ENCODE results near the gene MAP2K6. TPM values are rescaled to one million over a fixed set of nuclear protein-coding genes. Genes with fewer than 3 reads are reported as not detected.

MAP2K6 gene
- total RNA-seq, 1 experiment from 2014 or later = 43.0 TPM

DNA sequence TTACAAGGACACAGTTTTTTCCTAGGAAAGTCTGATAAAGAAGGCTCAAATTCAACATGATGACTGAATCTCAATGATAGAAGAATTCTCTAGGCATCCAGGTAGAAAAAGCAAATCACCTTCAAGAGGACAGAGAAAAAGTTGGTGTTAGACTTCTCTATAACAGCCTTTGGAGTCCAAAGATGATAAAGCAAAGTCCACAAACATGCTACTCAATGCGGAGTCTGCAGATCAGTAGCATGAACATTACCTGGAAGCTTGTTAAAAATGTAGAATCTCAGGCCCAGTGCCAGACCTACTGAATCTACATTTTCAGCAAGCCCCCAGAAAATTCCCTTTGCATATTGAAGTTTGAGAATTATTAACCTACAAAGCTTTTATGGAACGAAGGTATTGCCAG, 41.4 kb upstream of the MAP2K6 start:
- no peak overlapping the region for H3K27ac Mint-ChIP-seq
- CTCF ChIA-PET = interaction anchor here (0.5 kb wide), 1 partner anchor 49 kb away, joined by 3 read pairs; no protein-coding TSS in a partner anchor

More for the DNA sequence above, 41.4 kb upstream of the MAP2K6 start:
- Mint-ChIP-seq H3K36me3 (no peaks in the 10 kb centered on the region), H3K4me3 (no peak overlapping the region), H3K9me3 (no peaks in the 10 kb centered on the region; the same call in 1 of the 2 replicates), H3K27me3 (ENCODE audit: low read depth) (no peaks in the 10 kb centered on the region), H3K4me1 (peaks cover 20% of the 10 kb centered on the region)
- ATAC-seq (no peak), DNase-seq (ENCODE audit: low spot score) (no peak)
- POLR2A ChIA-PET = no interaction called here
- no peak for TF ChIP-seq TEAD4 (CRISPR knock-in tag; IDR thresholded peaks at IDR 0.05)
- no peak for TF ChIP-seq IRF2 (CRISPR knock-in tag; IDR thresholded peaks at IDR 0.05; ENCODE audit: borderline replicate concordance, low read depth)
- TF ChIP-seq, protein P1, sequence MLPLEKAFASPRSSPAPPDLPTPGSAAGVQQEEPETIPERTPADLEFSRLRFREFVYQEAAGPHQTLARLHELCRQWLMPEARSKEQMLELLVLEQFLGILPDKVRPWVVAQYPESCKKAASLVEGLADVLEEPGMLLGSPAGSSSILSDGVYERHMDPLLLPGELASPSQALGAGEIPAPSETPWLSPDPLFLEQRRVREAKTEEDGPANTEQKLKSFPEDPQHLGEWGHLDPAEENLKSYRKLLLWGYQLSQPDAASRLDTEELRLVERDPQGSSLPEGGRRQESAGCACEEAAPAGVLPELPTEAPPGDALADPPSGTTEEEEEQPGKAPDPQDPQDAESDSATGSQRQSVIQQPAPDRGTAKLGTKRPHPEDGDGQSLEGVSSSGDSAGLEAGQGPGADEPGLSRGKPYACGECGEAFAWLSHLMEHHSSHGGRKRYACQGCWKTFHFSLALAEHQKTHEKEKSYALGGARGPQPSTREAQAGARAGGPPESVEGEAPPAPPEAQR (CRISPR knock-in tag; IDR thresholded peaks at IDR 0.05) = no peak
- TF ChIP-seq ZNF671 (CRISPR knock-in tag; IDR thresholded peaks at IDR 0.05) = no peak
- TF ChIP-seq TP53 (CRISPR knock-in tag; IDR thresholded peaks at IDR 0.05) = no peak
- no peak for TF ChIP-seq JAZF1 (CRISPR knock-in tag; IDR thresholded peaks at IDR 0.05)
- TF ChIP-seq, protein P2, sequence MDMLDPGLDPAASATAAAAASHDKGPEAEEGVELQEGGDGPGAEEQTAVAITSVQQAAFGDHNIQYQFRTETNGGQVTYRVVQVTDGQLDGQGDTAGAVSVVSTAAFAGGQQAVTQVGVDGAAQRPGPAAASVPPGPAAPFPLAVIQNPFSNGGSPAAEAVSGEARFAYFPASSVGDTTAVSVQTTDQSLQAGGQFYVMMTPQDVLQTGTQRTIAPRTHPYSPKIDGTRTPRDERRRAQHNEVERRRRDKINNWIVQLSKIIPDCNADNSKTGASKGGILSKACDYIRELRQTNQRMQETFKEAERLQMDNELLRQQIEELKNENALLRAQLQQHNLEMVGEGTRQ (CRISPR knock-in tag; IDR thresholded peaks at IDR 0.05) = no peak
- TF ChIP-seq, protein P3, sequence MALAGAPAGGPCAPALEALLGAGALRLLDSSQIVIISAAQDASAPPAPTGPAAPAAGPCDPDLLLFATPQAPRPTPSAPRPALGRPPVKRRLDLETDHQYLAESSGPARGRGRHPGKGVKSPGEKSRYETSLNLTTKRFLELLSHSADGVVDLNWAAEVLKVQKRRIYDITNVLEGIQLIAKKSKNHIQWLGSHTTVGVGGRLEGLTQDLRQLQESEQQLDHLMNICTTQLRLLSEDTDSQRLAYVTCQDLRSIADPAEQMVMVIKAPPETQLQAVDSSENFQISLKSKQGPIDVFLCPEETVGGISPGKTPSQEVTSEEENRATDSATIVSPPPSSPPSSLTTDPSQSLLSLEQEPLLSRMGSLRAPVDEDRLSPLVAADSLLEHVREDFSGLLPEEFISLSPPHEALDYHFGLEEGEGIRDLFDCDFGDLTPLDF (CRISPR knock-in tag; IDR thresholded peaks at IDR 0.05) = no peak
- TF ChIP-seq, protein P4, sequence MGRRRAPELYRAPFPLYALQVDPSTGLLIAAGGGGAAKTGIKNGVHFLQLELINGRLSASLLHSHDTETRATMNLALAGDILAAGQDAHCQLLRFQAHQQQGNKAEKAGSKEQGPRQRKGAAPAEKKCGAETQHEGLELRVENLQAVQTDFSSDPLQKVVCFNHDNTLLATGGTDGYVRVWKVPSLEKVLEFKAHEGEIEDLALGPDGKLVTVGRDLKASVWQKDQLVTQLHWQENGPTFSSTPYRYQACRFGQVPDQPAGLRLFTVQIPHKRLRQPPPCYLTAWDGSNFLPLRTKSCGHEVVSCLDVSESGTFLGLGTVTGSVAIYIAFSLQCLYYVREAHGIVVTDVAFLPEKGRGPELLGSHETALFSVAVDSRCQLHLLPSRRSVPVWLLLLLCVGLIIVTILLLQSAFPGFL (CRISPR knock-in tag; IDR thresholded peaks at IDR 0.05; ENCODE audit: borderline replicate concordance) = no peak
- TF ChIP-seq FOXJ3 (CRISPR knock-in tag; IDR thresholded peaks at IDR 0.05; ENCODE audit: borderline replicate concordance) = no peak
- TF ChIP-seq, protein P5, sequence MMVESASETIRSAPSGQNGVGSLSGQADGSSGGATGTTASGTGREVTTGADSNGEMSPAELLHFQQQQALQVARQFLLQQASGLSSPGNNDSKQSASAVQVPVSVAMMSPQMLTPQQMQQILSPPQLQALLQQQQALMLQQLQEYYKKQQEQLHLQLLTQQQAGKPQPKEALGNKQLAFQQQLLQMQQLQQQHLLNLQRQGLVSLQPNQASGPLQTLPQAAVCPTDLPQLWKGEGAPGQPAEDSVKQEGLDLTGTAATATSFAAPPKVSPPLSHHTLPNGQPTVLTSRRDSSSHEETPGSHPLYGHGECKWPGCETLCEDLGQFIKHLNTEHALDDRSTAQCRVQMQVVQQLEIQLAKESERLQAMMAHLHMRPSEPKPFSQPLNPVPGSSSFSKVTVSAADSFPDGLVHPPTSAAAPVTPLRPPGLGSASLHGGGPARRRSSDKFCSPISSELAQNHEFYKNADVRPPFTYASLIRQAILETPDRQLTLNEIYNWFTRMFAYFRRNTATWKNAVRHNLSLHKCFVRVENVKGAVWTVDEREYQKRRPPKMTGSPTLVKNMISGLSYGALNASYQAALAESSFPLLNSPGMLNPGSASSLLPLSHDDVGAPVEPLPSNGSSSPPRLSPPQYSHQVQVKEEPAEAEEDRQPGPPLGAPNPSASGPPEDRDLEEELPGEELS (CRISPR knock-in tag; IDR thresholded peaks at IDR 0.05) = no peak
- no peak for TF ChIP-seq FOXP1 (CRISPR knock-in tag; IDR thresholded peaks at IDR 0.05; ENCODE audit: borderline replicate concordance)
- no peak for TF ChIP-seq NR3C1 (CRISPR knock-in tag; conservative IDR thresholded peaks at IDR 0.05; ENCODE audit: low read depth)
- no peak for TF ChIP-seq ZNF423 (CRISPR knock-in tag; IDR thresholded peaks at IDR 0.05)
- no peak for TF ChIP-seq SMAD3 (CRISPR knock-in tag; IDR thresholded peaks at IDR 0.05; ENCODE audit: borderline replicate concordance)
- TF ChIP-seq, protein P6, sequence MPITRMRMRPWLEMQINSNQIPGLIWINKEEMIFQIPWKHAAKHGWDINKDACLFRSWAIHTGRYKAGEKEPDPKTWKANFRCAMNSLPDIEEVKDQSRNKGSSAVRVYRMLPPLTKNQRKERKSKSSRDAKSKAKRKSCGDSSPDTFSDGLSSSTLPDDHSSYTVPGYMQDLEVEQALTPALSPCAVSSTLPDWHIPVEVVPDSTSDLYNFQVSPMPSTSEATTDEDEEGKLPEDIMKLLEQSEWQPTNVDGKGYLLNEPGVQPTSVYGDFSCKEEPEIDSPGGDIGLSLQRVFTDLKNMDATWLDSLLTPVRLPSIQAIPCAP (CRISPR knock-in tag; IDR thresholded peaks at IDR 0.05) = no peak
- TF ChIP-seq, protein P7, sequence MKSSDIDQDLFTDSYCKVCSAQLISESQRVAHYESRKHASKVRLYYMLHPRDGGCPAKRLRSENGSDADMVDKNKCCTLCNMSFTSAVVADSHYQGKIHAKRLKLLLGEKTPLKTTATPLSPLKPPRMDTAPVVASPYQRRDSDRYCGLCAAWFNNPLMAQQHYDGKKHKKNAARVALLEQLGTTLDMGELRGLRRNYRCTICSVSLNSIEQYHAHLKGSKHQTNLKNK (CRISPR knock-in tag; IDR thresholded peaks at IDR 0.05) = no peak
- no peak for TF ChIP-seq SP1 (CRISPR knock-in tag; conservative IDR thresholded peaks at IDR 0.05)
- TF ChIP-seq, protein P8, sequence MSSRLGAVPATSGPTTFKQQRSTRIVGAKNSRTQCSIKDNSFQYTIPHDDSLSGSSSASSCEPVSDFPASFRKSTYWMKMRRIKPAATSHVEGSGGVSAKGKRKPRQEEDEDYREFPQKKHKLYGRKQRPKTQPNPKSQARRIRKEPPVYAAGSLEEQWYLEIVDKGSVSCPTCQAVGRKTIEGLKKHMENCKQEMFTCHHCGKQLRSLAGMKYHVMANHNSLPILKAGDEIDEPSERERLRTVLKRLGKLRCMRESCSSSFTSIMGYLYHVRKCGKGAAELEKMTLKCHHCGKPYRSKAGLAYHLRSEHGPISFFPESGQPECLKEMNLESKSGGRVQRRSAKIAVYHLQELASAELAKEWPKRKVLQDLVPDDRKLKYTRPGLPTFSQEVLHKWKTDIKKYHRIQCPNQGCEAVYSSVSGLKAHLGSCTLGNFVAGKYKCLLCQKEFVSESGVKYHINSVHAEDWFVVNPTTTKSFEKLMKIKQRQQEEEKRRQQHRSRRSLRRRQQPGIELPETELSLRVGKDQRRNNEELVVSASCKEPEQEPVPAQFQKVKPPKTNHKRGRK (CRISPR knock-in tag; IDR thresholded peaks at IDR 0.05; ENCODE audit: borderline replicate concordance) = no peak
- no peak for TF ChIP-seq MXD4 (CRISPR knock-in tag; IDR thresholded peaks at IDR 0.05; ENCODE audit: borderline replicate concordance)
